ENCODE data around the gene SUPT4H1.

SUPT4H1 gene

GRCh38 chr17:58330997-58331814 lies 20.8 kb downstream of the SUPT4H1 start:
- Histone ChIP-seq H3K27ac (ENCODE audit: low read length) (peak overlapping the region; percentile 99), H3K9ac (ENCODE audit: low read length) (peak overlapping the region; percentile 100), H3K79me2 (ENCODE audit: low read length) (peaks cover 68% of the 10 kb centered on the region), H3K4me2 (ENCODE audit: low read length) (peak overlapping the region; percentile 92), H4K20me1 (ENCODE audit: insufficient read depth, low read length) (peaks cover 47% of the 10 kb centered on the region), H3K4me1 (ENCODE audit: low read length) (peaks cover 60% of the 10 kb centered on the region), H3K4me3 (ENCODE audit: low read length) (peak overlapping the region; percentile 96), H3K9me3 (ENCODE audit: insufficient read depth, low read length) (peaks cover 5% of the 10 kb centered on the region; the same call in 1 of the 2 replicates), H3K27me3 (ENCODE audit: low read depth, low read length) (no peaks in the 10 kb centered on the region), H3K36me3 (replicated peaks; ENCODE audit: low read depth, low read length) (peaks cover 28% of the 10 kb centered on the region), H2AFZ (ENCODE audit: low read depth, low read length) (no peak overlapping the region)
- TF ChIP-seq CTCF (IDR thresholded peaks at IDR 0.05; ENCODE audit: low read depth, low read length) = no peak
- no peak for TF ChIP-seq EZH2phosphoT487 (IDR thresholded peaks at IDR 0.05; ENCODE audit: low read depth)

- Histone ChIP-seq H3K4me3 (ENCODE audit: low read length) (peak overlapping the region; percentile 96), H3K4me2 (ENCODE audit: low read length) (peak overlapping the region; percentile 92), H3K36me3 (replicated peaks; ENCODE audit: low read depth, low read length) (peaks cover 28% of the 10 kb centered on the region), H3K79me2 (ENCODE audit: low read length) (peaks cover 61% of the 10 kb centered on the region), H3K27me3 (ENCODE audit: low read depth, low read length) (no peaks in the 10 kb centered on the region), H3K4me1 (ENCODE audit: low read length) (peaks cover 54% of the 10 kb centered on the region), H3K9me3 (ENCODE audit: insufficient read depth, low read length) (peaks cover 5% of the 10 kb centered on the region; the same call in 1 of the 2 replicates), H2AFZ (ENCODE audit: low read depth, low read length) (no peak overlapping the region), H4K20me1 (ENCODE audit: insufficient read depth, low read length) (peaks cover 47% of the 10 kb centered on the region), H3K27ac (ENCODE audit: low read length) (peak overlapping the region; percentile 99), H3K9ac (ENCODE audit: low read length) (peak overlapping the region; percentile 100)
- no peak for TF ChIP-seq CTCF (IDR thresholded peaks at IDR 0.05; ENCODE audit: low read depth, low read length)
- no peak for TF ChIP-seq EZH2phosphoT487 (IDR thresholded peaks at IDR 0.05; ENCODE audit: low read depth)
Observed at GRCh38 chr17:58330538-58330996, 21.4 kb downstream of the SUPT4H1 start.

GRCh38 chr17:58329810-58330537 lies 22.0 kb downstream of the SUPT4H1 start:
- Histone ChIP-seq H3K9me3 (ENCODE audit: insufficient read depth, low read length) (no peaks in the 10 kb centered on the region; the same call in 1 of the 2 replicates), H4K20me1 (ENCODE audit: insufficient read depth, low read length) (peaks cover 47% of the 10 kb centered on the region), H3K36me3 (replicated peaks; ENCODE audit: low read depth, low read length) (peaks cover 28% of the 10 kb centered on the region), H3K4me2 (ENCODE audit: low read length) (peak overlapping the region; percentile 92), H3K79me2 (ENCODE audit: low read length) (peaks cover 55% of the 10 kb centered on the region), H3K4me3 (ENCODE audit: low read length) (peak overlapping the region; percentile 96), H2AFZ (ENCODE audit: low read depth, low read length) (no peak overlapping the region), H3K27me3 (ENCODE audit: low read depth, low read length) (no peaks in the 10 kb centered on the region), H3K4me1 (ENCODE audit: low read length) (peaks cover 48% of the 10 kb centered on the region), H3K9ac (ENCODE audit: low read length) (peak overlapping the region; percentile 100), H3K27ac (ENCODE audit: low read length) (peak overlapping the region; percentile 99)
- TF ChIP-seq CTCF (IDR thresholded peaks at IDR 0.05; ENCODE audit: low read depth, low read length) (no peak), EZH2phosphoT487 (IDR thresholded peaks at IDR 0.05; ENCODE audit: low read depth) (no peak)

All from OCI-LY3 (cell line).